ENCODE data around the gene COX6B2.

DNA sequence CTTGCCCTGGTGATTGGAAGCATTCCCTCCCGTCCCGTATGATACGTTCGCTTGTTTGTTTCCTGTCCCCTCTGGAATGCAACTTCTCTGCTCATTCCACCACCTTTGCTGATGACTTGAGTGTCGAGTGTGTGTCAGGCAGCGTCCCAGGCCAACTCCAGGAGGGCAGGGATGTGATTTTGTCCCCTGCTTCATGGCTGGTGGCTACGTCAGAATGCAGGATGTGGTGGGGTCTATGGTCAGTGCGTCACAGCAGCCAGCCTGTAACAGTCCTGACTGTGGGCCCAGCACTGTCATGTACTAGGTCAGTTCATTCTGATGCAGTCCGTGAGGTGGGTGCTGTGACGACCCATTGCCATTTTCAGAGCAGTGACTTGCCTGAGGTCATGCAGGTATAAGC is 54.5 kb downstream of the COX6B2 start:
- no peak for TF ChIP-seq CTCF (conservative IDR thresholded peaks at IDR 0.05 in 1 of 2, IDR thresholded peaks at IDR 0.05 in 1 of 2; ENCODE audit: low read depth in 1 of 2, low read length in 2 of 2)
- no peak for TF ChIP-seq EZH2 (IDR thresholded peaks at IDR 0.05; ENCODE audit: low read length, missing control alignments)
